HepG2 (cell line): ENCODE data around the gene IZUMO4. TPM values are rescaled to one million over a fixed set of nuclear protein-coding genes. Genes with fewer than 3 reads are reported as not detected.
A peak's percentile ranks its signal among the peaks of the same experiment; 100 is the strongest.

ENCODE experiments used
- ASH2L ChIP-seq: fragments of 300-600, 200-600 bp; sonication (generic); IDR thresholded peaks from 2 replicates; pipeline ENCODE4 v1.7.0; 2017; ENCODE audit warnings: low read depth, mild to moderate bottlenecking, moderate library complexity, mixed read lengths, low read length; ENCODE audit not compliant: insufficient read length
- DBP ChIP-seq: sonication (generic); formaldehyde crosslinking; IDR thresholded peaks from 2 replicates; pipeline ENCODE4 v1.4.0; 2020; ENCODE audit warnings: missing genetic modification reagents; ENCODE audit errors: not compliant biosample characterization
- FOXC1 ChIP-seq: sonication (generic); formaldehyde crosslinking; IDR thresholded peaks from 2 replicates; pipeline ENCODE4 v1.8.0; 2022; ENCODE audit warnings: mild to moderate bottlenecking, missing genetic modification reagents, borderline replicate concordance
- HNRNPH1 ChIP-seq: fragments of 200-400 bp; formaldehyde crosslinking; optimal IDR thresholded peaks from 2 replicates; pipeline ENCODE3; 2017; ENCODE audit warnings: mild to moderate bottlenecking, low read depth, low read length
- KDM5B ChIP-seq: sonication (generic); formaldehyde crosslinking; IDR thresholded peaks from 2 replicates; pipeline ENCODE4 v1.4.0; 2020; ENCODE audit warnings: missing genetic modification reagents, mild to moderate bottlenecking, borderline replicate concordance
- MBD4 ChIP-seq: IDR thresholded peaks from 2 replicates; pipeline ENCODE4 v1.6.1; 2012; ENCODE audit warnings: low read length, inconsistent platforms, borderline replicate concordance
- PAXIP1 ChIP-seq: sonication (generic); formaldehyde crosslinking; conservative IDR thresholded peaks from 2 replicates; pipeline ENCODE4 v1.4.0; 2020; ENCODE audit warnings: mild to moderate bottlenecking, missing genetic modification reagents, moderate library complexity
- SMYD3 ChIP-seq: sonication (generic); formaldehyde crosslinking; IDR thresholded peaks from 2 replicates; pipeline ENCODE4 v1.8.1; 2023; ENCODE audit warnings: mild to moderate bottlenecking, missing genetic modification reagents
- SYNCRIP ChIP-seq: fragments of 200-400 bp; formaldehyde crosslinking; IDR thresholded peaks from 2 replicates; pipeline ENCODE4 v1.6.1; 2018; ENCODE audit warnings: mild to moderate bottlenecking, low read depth, low read length; ENCODE audit not compliant: insufficient read depth
- TAF1 ChIP-seq: sonication (generic); formaldehyde crosslinking; IDR thresholded peaks from 2 replicates; pipeline ENCODE4 v1.4.0; 2020; ENCODE audit warnings: missing genetic modification reagents
- ZBTB38 ChIP-seq: sonication (generic); formaldehyde crosslinking; IDR thresholded peaks from 2 replicates; pipeline ENCODE4 v1.5.1; 2020; ENCODE audit warnings: mild to moderate bottlenecking, missing genetic modification reagents
- ZFP36L1 ChIP-seq: sonication (generic); formaldehyde crosslinking; IDR thresholded peaks from 2 replicates; pipeline ENCODE4 v1.8.0; 2022; ENCODE audit warnings: mild to moderate bottlenecking, missing genetic modification reagents, moderate library complexity
- ZNF709 ChIP-seq: sonication (generic); formaldehyde crosslinking; IDR thresholded peaks from 2 replicates; pipeline ENCODE4 v1.5.0; 2020; ENCODE audit warnings: mild to moderate bottlenecking, missing genetic modification reagents
- ZNF788 ChIP-seq: sonication (generic); formaldehyde crosslinking; IDR thresholded peaks from 2 replicates; pipeline ENCODE4 v1.5.0; 2020; ENCODE audit warnings: mild to moderate bottlenecking, missing genetic modification reagents, borderline replicate concordance
- ZNF891 ChIP-seq: sonication (generic); formaldehyde crosslinking; IDR thresholded peaks from 2 replicates; pipeline ENCODE4 v1.5.0; 2020; ENCODE audit warnings: mild to moderate bottlenecking, missing genetic modification reagents
- polyA plus RNA-seq, 8 experiments: library from polyadenylated mRNA; depleted of rRNA in 3 of 8; stranded (reverse) in 7 of 8; unstranded in 1 of 8; fragments of >200 nt; fragmentation: Illumina TruSeq in 4 of 8; extraction: Trizol in 4 of 8; gene quantifications; 2 replicates each; pipeline versions ENCODE4 v1.2.1 to v1.2.3, GENCODE V29; 2011 to 2016; ENCODE audit warnings: low read depth in 4 of 8, missing spikeins in 1 of 8, mixed read lengths in 1 of 8; ENCODE audit not compliant: insufficient read depth in 1 of 8
- total RNA-seq, 5 experiments: library from RNA; depleted of rRNA; stranded (reverse); fragments of >200 nt; fragmentation: Illumina TruSeq; extraction: Trizol; gene quantifications; 2 replicates each; pipeline ENCODE4 v1.2.3, GENCODE V29; 2016; ENCODE audit warnings: low read depth in 1 of 5
- TF ChIP-seq, protein P1 (sequence below): sonication (generic); formaldehyde crosslinking; IDR thresholded peaks from 2 replicates; pipeline ENCODE4 v1.4.0; 2020; ENCODE audit warnings: missing genetic modification reagents, low read depth, mild to moderate bottlenecking, borderline replicate concordance
- TF ChIP-seq, protein P2 (sequence below): sonication (generic); formaldehyde crosslinking; IDR thresholded peaks from 2 replicates; pipeline ENCODE4 v1.4.0; 2020; ENCODE audit warnings: missing genetic modification reagents, borderline replicate concordance
- TF ChIP-seq, protein P3 (sequence below): sonication (generic); formaldehyde crosslinking; IDR thresholded peaks from 2 replicates; pipeline ENCODE4 v1.4.0; 2020; ENCODE audit warnings: mild to moderate bottlenecking, missing genetic modification reagents
- TF ChIP-seq, protein P4 (sequence below): IDR thresholded peaks from 2 replicates; pipeline ENCODE4 v1.6.1; 2016; ENCODE audit warnings: missing genetic modification reagents, missing compliant biosample characterization

IZUMO4 gene
- total and polyA plus RNA-seq, 2 of the 13 experiments (the other 11 are each of a cell fraction or from before 2014, with no cell fraction given): 0.77 to 3.9 TPM

GRCh38 chr19:2059422-2060201 lies 37.1 kb upstream of the IZUMO4 start (continued):
- TF ChIP-seq ZNF709 (CRISPR knock-in tag) (peak; percentile 83), HNRNPH1 (no peak), ZBTB38 (peak; percentile 39; the same call in 1 of the 2 replicates), TAF1 (CRISPR knock-in tag) (peak; percentile 75), SYNCRIP (no peak), FOXC1 (CRISPR knock-in tag) (peak; percentile 78), MBD4 (no peak), ZNF788 (CRISPR knock-in tag) (peak; percentile 71), SMYD3 (CRISPR knock-in tag) (no peak), KDM5B (CRISPR knock-in tag) (peak; percentile 86), ASH2L (peak; percentile 34), ZFP36L1 (CRISPR knock-in tag) (no peak; the same call in 1 of the 2 replicates), ZNF891 (no peak), DBP (CRISPR knock-in tag) (no peak), PAXIP1 (CRISPR knock-in tag) (peak; percentile 72)
- TF ChIP-seq, protein P1, sequence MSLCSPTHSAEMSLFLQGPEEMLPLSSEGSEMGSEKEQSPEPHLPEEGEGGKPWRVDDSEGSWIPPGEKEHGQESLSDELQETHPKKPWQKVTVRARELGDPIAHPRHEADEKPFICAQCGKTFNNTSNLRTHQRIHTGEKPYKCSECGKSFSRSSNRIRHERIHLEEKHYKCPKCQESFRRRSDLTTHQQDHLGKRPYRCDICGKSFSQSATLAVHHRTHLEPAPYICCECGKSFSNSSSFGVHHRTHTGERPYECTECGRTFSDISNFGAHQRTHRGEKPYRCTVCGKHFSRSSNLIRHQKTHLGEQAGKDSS: peak; percentile 84
- TF ChIP-seq, protein P2, sequence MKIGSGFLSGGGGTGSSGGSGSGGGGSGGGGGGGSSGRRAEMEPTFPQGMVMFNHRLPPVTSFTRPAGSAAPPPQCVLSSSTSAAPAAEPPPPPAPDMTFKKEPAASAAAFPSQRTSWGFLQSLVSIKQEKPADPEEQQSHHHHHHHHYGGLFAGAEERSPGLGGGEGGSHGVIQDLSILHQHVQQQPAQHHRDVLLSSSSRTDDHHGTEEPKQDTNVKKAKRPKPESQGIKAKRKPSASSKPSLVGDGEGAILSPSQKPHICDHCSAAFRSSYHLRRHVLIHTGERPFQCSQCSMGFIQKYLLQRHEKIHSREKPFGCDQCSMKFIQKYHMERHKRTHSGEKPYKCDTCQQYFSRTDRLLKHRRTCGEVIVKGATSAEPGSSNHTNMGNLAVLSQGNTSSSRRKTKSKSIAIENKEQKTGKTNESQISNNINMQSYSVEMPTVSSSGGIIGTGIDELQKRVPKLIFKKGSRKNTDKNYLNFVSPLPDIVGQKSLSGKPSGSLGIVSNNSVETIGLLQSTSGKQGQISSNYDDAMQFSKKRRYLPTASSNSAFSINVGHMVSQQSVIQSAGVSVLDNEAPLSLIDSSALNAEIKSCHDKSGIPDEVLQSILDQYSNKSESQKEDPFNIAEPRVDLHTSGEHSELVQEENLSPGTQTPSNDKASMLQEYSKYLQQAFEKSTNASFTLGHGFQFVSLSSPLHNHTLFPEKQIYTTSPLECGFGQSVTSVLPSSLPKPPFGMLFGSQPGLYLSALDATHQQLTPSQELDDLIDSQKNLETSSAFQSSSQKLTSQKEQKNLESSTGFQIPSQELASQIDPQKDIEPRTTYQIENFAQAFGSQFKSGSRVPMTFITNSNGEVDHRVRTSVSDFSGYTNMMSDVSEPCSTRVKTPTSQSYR: peak; percentile 83
- TF ChIP-seq, protein P3, sequence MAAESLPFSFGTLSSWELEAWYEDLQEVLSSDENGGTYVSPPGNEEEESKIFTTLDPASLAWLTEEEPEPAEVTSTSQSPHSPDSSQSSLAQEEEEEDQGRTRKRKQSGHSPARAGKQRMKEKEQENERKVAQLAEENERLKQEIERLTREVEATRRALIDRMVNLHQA: peak; percentile 98
- TF ChIP-seq, protein P4, sequence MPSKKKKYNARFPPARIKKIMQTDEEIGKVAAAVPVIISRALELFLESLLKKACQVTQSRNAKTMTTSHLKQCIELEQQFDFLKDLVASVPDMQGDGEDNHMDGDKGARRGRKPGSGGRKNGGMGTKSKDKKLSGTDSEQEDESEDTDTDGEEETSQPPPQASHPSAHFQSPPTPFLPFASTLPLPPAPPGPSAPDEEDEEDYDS (CRISPR knock-in tag): peak; percentile 74
